Skin of body (tissue), 2 donors: Measurements from ENCODE around the gene PLCXD3. TPM values are rescaled to one million over a fixed set of nuclear protein-coding genes. Genes with fewer than 3 reads are reported as not detected.
"Not testable (repeated sequence)": the region's sequence is repeated elsewhere in the genome, so short reads cannot be mapped to it uniquely, and the experiment has no call there.

Source experiments
- DNase-seq: peaks from one replicate; lab custom pipeline; 2025; lab: John Stamatoyannopoulos, UW
- total RNA-seq: library from RNA; depleted of rRNA; stranded (reverse); fragments of >200 nt; gene quantifications from one replicate; pipeline ENCODE4 v1.2.3, GENCODE V29; 2014

PLCXD3 gene
- total RNA-seq, 1 donor from 2014 or later, result 0.10 TPM

- DNase-seq, result not testable (repeated sequence)
Measured at GRCh38 chr5:41493490-41494126, 16.8 kb downstream of the PLCXD3 start.

- DNase-seq, result no peak
Measured at GRCh38 chr5:41485533-41485932, 24.9 kb downstream of the PLCXD3 start.

- no peak for DNase-seq
Measured at GRCh38 chr5:41482715-41483114, 27.7 kb downstream of the PLCXD3 start.

GRCh38 chr5:41482173-41482572 lies 28.2 kb downstream of the PLCXD3 start:
- no peak for DNase-seq

GRCh38 chr5:41471571-41472208 lies 38.7 kb downstream of the PLCXD3 start:
- not testable (repeated sequence) for DNase-seq

GRCh38 chr5:41465493-41466171 lies 44.8 kb downstream of the PLCXD3 start:
- DNase-seq, result no peak

- no peak for DNase-seq
Measured at GRCh38 chr5:41459557-41459956, 50.8 kb downstream of the PLCXD3 start.

- no peak for DNase-seq
Measured at GRCh38 chr5:41457094-41457493, 53.3 kb downstream of the PLCXD3 start.

GRCh38 chr5:41452506-41452905 lies 57.9 kb downstream of the PLCXD3 start:
- no peak for DNase-seq

GRCh38 chr5:41447650-41448510 lies 62.5 kb downstream of the PLCXD3 start:
- no peak for DNase-seq

- DNase-seq, result no peak
Measured at GRCh38 chr5:41445937-41446563, 64.4 kb downstream of the PLCXD3 start.

GRCh38 chr5:41435276-41435675 lies 75.1 kb downstream of the PLCXD3 start:
- DNase-seq, result no peak

GRCh38 chr5:41433552-41434181 lies 76.7 kb downstream of the PLCXD3 start:
- no peak for DNase-seq

DNA sequence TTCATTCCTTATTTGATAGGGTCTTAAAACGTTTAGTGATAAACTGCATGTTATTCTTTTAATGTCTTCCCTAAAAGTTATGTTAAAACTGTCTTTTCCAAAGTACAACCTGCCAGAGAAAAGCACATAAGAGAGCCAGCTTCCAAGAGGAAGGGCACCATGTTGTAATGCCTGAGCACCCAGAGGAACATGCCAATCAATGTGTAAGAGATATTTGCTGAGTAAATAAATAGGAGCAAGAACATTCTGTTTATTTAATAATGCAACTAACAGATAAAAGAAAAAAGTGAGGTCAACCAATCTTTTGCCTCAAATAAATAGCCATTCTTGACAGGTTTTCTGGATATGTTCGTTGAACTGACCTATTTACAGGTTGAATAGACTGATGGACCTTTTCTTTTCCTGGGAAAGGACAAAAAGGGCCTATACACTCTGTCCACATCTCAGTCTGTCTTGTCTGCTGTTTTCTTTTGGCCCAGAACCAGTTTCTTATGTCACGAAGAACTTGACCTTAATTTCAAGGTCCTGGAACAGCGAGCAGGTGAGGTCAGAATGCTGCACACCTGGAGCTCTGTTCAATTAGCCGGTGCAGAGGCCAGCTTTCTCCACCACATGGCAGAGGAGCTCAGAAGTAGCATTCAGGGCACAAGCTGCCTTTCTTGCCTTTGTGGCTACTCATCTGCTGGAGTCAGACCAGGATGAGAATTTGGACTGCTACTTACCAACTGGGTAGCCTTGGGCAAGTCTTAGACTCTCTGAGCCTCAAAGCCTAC lies 77.7 kb downstream of the PLCXD3 start:
- DNase-seq, result no peak

DNA sequence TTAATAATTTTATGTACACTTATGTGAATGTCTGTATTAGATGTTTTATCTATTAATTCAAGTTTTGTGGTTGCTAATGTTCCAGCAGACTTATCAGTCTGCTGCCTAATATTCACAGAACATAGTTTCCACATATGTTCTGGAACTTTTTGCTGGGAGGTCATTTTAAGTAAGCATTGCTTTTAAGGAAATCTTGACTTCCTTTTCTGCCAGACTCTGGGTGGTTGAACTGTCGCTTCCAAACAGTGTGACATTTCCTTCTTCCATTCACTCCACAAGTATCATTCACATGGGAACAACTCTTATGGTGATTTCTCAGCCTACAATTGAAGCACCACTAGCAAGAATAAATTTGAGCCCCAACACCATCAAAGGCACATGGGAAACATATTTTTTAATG lies 82.9 kb downstream of the PLCXD3 start:
- no peak for DNase-seq

DNA sequence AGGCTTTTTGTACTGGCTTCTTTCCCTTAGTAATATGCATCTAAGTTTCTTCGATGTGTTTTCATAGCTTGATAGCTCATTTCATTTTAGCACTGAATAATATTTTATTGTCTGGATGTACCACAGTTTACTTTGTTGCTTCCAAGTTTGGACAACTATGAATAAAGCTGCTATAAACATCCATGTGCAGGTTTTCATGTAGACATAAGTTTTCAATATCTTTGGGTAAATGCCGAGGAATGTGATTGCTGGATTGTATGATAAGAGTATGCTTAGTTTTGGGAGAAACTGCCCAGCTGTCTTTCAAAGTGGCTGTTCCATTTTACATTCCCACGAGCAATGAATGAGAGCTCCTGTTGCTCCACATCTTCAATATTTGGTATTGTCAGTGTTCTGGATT lies 84.7 kb downstream of the PLCXD3 start:
- DNase-seq, result no peak

DNA sequence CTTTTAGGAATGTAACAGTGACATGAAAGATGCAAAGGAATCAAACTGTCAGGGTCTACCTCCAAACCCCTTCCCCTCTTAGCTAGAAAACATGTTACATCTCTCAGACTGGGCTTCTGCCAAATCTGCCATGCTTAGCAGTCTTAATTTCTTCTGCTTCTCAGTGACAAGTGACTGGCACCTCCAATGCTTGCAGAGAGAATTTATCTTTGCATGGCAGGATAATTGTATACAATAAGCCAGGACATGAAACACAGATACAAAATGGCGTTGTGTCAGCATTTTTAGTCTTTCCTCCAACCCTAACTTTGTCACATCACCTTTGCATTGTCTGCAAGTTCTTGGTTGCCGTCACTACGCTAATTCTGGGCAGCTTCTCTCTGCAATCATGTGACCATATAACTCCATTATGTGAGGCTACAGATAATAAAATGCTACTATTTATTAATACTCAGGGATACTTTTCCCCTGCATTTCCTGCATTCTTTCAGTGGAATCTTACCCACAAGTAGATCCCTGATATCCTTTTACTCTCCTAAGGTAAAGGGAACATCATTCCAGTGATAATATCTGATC lies 89.8 kb downstream of the PLCXD3 start:
- no peak for DNase-seq

DNA sequence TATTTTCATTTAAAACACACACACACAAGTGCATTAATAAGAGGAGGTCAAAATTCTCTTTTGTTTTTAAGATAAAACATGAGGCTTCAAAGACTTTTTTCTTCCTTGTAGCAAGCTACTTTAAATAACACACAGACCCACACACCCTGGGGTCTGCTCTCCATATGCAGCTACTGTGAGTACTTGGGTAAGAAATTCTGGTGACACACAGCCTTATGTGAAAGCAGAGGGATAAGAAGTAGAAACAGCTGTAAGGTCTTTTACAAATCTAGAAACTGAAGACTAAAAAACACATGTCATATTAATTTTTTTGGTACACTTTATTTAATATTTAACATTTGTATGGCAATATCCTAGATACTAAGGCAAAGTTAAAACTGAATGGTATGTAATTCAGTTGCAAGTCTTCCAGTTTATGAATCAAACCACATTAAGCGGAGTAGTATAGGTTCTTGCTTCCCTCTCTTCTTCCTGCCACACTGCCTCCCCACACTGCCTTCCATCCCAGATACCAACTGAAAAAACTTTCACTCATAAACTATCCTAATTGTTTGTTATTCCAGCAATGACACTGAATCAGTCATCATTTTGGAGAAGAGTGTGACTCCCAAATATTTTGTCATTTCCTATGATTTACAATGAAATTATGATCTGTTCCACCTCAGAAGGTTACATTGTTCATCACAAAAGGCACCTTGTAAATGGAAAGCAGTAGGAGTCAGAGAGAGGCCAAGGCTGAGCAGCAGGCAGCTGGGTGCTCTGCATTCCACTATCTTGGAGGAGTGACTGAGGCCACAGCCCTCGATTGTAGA lies 92.0 kb downstream of the PLCXD3 start:
- peak; percentile 74 for DNase-seq

- DNase-seq, result no peak
Measured at GRCh38 chr5:41416336-41416735, 94.1 kb downstream of the PLCXD3 start.
